C4-2B (cell line): ENCODE results near the gene NTRK1.
"Not testable (repeated sequence)": the region's sequence is repeated elsewhere in the genome, so short reads cannot be mapped to it uniquely, and the experiment has no call there.

Experiments
- H3K27ac ChIP-seq: fragments of 450-650 bp; 2 replicates; pipeline ENCODE4 v1.5.1; 2017
- CTCF ChIP-seq: fragments of 450-650 bp; conservative IDR thresholded peaks from 2 replicates; pipeline ENCODE4 v1.5.1; 2017; ENCODE audit warnings: mild to moderate bottlenecking
- ZFX ChIP-seq: fragments of 450-650 bp; IDR thresholded peaks from 2 replicates; pipeline ENCODE4 v1.6.1; 2017

Gene NTRK1

GRCh38 chr1:156926175-156926574 lies 65.5 kb downstream of the NTRK1 start:
- H3K27ac ChIP-seq = no peak overlapping the region

GRCh38 chr1:156926695-156927094 lies 66.0 kb downstream of the NTRK1 start:
- not testable (repeated sequence) for H3K27ac ChIP-seq

More at GRCh38 chr1:156926175-156926574, 65.5 kb downstream of the NTRK1 start:
- TF ChIP-seq ZFX = no peak
- TF ChIP-seq CTCF = no peak

GRCh38 chr1:156927215-156928042 lies 66.8 kb downstream of the NTRK1 start:
- no peak overlapping the region for H3K27ac ChIP-seq
- no peak for TF ChIP-seq ZFX
- TF ChIP-seq CTCF = peak; percentile 85

- H3K27ac ChIP-seq = no peak overlapping the region
- TF ChIP-seq ZFX (no peak), CTCF (no peak; the same call in 1 of the 2 replicates)
Measured at GRCh38 chr1:156928043-156928602, 67.5 kb downstream of the NTRK1 start.

- H3K27ac ChIP-seq = no peak overlapping the region
- no peak for TF ChIP-seq ZFX
- no peak for TF ChIP-seq CTCF
Measured at GRCh38 chr1:156929596-156930238, 69.1 kb downstream of the NTRK1 start.

GRCh38 chr1:156930483-156930882 lies 69.8 kb downstream of the NTRK1 start:
- H3K27ac ChIP-seq = no peak overlapping the region
- TF ChIP-seq CTCF (no peak), ZFX (no peak)
